H9 (cell line): ENCODE results near the gene DOCK1. TPM values are rescaled to one million over a fixed set of nuclear protein-coding genes. Genes with fewer than 3 reads are reported as not detected.

Source experiments
- DNase-seq: peaks from one replicate; pipeline ENCODE4 v3.0.0-alpha.2; 2017
- H2AFZ ChIP-seq: one replicate; pipeline ENCODE4 v1.6.1; 2013; ENCODE audit warnings: mild to moderate bottlenecking, low read length, control low read depth, moderate library complexity
- H2AK5ac ChIP-seq: 2 replicates; pipeline ENCODE4 v1.6.1; 2013; ENCODE audit warnings: low read length, control low read depth, mixed read lengths; ENCODE audit not compliant: insufficient read length
- H2BK120ac ChIP-seq: one replicate; pipeline ENCODE4 v1.6.1; 2013; ENCODE audit warnings: low read depth, mild to moderate bottlenecking, low read length, control low read depth, inconsistent platforms; ENCODE audit not compliant: poor library complexity, severe bottlenecking
- H2BK12ac ChIP-seq: 2 replicates; pipeline ENCODE4 v1.6.1; 2013; ENCODE audit warnings: low read length, control low read depth, mixed read lengths, low read depth; ENCODE audit not compliant: insufficient read length
- H2BK15ac ChIP-seq: 2 replicates; pipeline ENCODE4 v1.6.1; 2013; ENCODE audit warnings: low read depth, low read length, control low read depth
- H2BK20ac ChIP-seq: one replicate; pipeline ENCODE4 v1.6.1; 2013; ENCODE audit warnings: low read depth, mild to moderate bottlenecking, low read length, control low read depth, inconsistent platforms; ENCODE audit not compliant: poor library complexity, severe bottlenecking
- H2BK5ac ChIP-seq: 2 replicates; pipeline ENCODE4 v1.6.1; 2013; ENCODE audit warnings: low read length, control low read depth, mixed read lengths; ENCODE audit not compliant: insufficient read length
- H3K14ac ChIP-seq: 2 replicates; pipeline ENCODE4 v1.6.1; 2013; ENCODE audit warnings: low read length, control low read depth; ENCODE audit not compliant: insufficient read depth
- H3K18ac ChIP-seq: 2 replicates; pipeline ENCODE4 v1.6.1; 2013; ENCODE audit warnings: low read depth, mild to moderate bottlenecking, mixed read lengths, low read length, control low read depth; ENCODE audit not compliant: insufficient read length
- H3K23ac ChIP-seq: 2 replicates; pipeline ENCODE4 v1.6.1; 2013; ENCODE audit warnings: low read length, control low read depth, mixed read lengths, low read depth; ENCODE audit not compliant: insufficient read length
- H3K23me2 ChIP-seq: 2 replicates; pipeline ENCODE4 v1.6.1; 2013; ENCODE audit warnings: low read depth, mild to moderate bottlenecking, mixed read lengths, low read length, control low read depth; ENCODE audit not compliant: insufficient read length, poor library complexity, severe bottlenecking
- H3K27ac ChIP-seq: 2 replicates; pipeline ENCODE4 v1.5.1; 2013; ENCODE audit warnings: low read length, control low read depth, mixed read lengths, low read depth; ENCODE audit not compliant: insufficient read length
- H3K27me3 ChIP-seq: 2 replicates; pipeline ENCODE4 v1.6.1; 2013; ENCODE audit warnings: low read length, control low read depth, inconsistent platforms; ENCODE audit not compliant: insufficient read depth
- H3K4ac ChIP-seq: 2 replicates; pipeline ENCODE4 v1.6.1; 2013; ENCODE audit warnings: low read depth, mild to moderate bottlenecking, control low read depth, inconsistent platforms, low read length, moderate library complexity
- H3K4me1 ChIP-seq: 2 replicates; pipeline ENCODE4 v1.6.1; 2013; ENCODE audit warnings: low read length, control low read depth, inconsistent platforms; ENCODE audit not compliant: insufficient read depth
- H3K4me2 ChIP-seq: 2 replicates; pipeline ENCODE4 v1.6.1; 2013; ENCODE audit warnings: low read length, control low read depth, mixed read lengths; ENCODE audit not compliant: insufficient read length, insufficient read depth
- H3K56ac ChIP-seq: 2 replicates; pipeline ENCODE4 v1.6.1; 2013; ENCODE audit warnings: low read depth, mild to moderate bottlenecking, mixed read lengths, low read length, control low read depth; ENCODE audit not compliant: insufficient read length
- H3K79me1 ChIP-seq: 2 replicates; pipeline ENCODE4 v1.6.1; 2013; ENCODE audit warnings: low read depth, mild to moderate bottlenecking, moderate library complexity, low read length, control low read depth, inconsistent platforms; ENCODE audit not compliant: insufficient read depth, poor library complexity, severe bottlenecking
- H3K79me2 ChIP-seq: 2 replicates; pipeline ENCODE4 v1.6.1; 2013; ENCODE audit warnings: low read length, control low read depth, inconsistent platforms; ENCODE audit not compliant: insufficient read depth
- H3K9ac ChIP-seq: 2 replicates; pipeline ENCODE4 v1.6.1; 2013; ENCODE audit warnings: low read length, control low read depth, mixed read lengths; ENCODE audit not compliant: insufficient read length; ENCODE audit errors: extremely low read depth
- H3K9me3 ChIP-seq: one replicate; pipeline ENCODE4 v1.6.1; 2013; ENCODE audit warnings: low read depth, low read length, inconsistent platforms; ENCODE audit not compliant: control insufficient read depth
- H3T11ph ChIP-seq: one replicate; pipeline ENCODE4 v1.6.1; 2013; ENCODE audit warnings: mild to moderate bottlenecking, low read length, control low read depth, inconsistent platforms
- H4K20me1 ChIP-seq: one replicate; pipeline ENCODE4 v1.6.1; 2013; ENCODE audit not compliant: control insufficient read depth, insufficient read length, insufficient read depth
- H4K5ac ChIP-seq: 2 replicates; pipeline ENCODE4 v1.6.1; 2013; ENCODE audit warnings: low read depth, mild to moderate bottlenecking, mixed read lengths, low read length, control low read depth; ENCODE audit not compliant: insufficient read length
- H4K8ac ChIP-seq: replicated peaks from 2 replicates; pipeline ENCODE4 v1.6.1; 2013; ENCODE audit warnings: low read length, control low read depth, mixed read lengths, low read depth; ENCODE audit not compliant: insufficient read length
- H4K91ac ChIP-seq: 2 replicates; pipeline ENCODE4 v1.6.1; 2013; ENCODE audit warnings: low read depth, mild to moderate bottlenecking, moderate library complexity, mixed read lengths, low read length, control low read depth; ENCODE audit not compliant: insufficient read length
- H3K27ac Mint-ChIP-seq, 3 experiments: 2 replicates in 2 of 3; 3 replicates in 1 of 3; pipeline ENCODE4 v1.8.0; 2020 to 2021; ENCODE audit warnings: mixed read lengths in 3 of 3, mild to moderate bottlenecking in 1 of 3, moderate library complexity in 1 of 3
- H3K27me3 Mint-ChIP-seq: 2 replicates; pipeline ENCODE4 v1.8.0; 2021; ENCODE audit warnings: low read depth, mild to moderate bottlenecking, moderate library complexity, mixed read lengths
- H3K36me3 Mint-ChIP-seq, 3 experiments: 2 replicates in 2 of 3; 3 replicates in 1 of 3; pipeline ENCODE4 v1.8.0; 2020 to 2021; ENCODE audit warnings: low read depth in 3 of 3, mixed read lengths in 3 of 3; ENCODE audit not compliant: insufficient read depth in 1 of 3
- H3K4me1 Mint-ChIP-seq, 2 experiments: 2 replicates each; pipeline ENCODE4 v1.8.0; 2020; ENCODE audit warnings: mixed read lengths in 2 of 2
- H3K4me3 Mint-ChIP-seq, 2 experiments: 2 replicates in 1 of 2; 3 replicates in 1 of 2; pipeline ENCODE4 v1.8.0; 2020 to 2021; ENCODE audit warnings: mild to moderate bottlenecking in 2 of 2, mixed read lengths in 2 of 2, moderate library complexity in 1 of 2
- H3K9me3 Mint-ChIP-seq, 2 experiments: 2 replicates in 1 of 2; 3 replicates in 1 of 2; pipeline ENCODE4 v1.8.0; 2020; ENCODE audit warnings: mild to moderate bottlenecking in 2 of 2, mixed read lengths in 2 of 2, moderate library complexity in 1 of 2
- WGBS: extraction: QIAGEN DNeasy Blood & Tissue Kit; methylation state at CpG from one replicate; pipeline ENCODE4 v1.1.7; 2013; ENCODE audit warnings: missing lambda C conversion rate, low lambda C conversion rate, mixed read lengths; ENCODE audit not compliant: insufficient read length; ENCODE audit errors: extremely low coverage; 5-methylcytosine and 5-hydroxymethylcytosine counted together
- total RNA-seq: library from RNA; stranded (reverse); gene quantifications from 2 replicates; pipeline ENCODE4 v1.2.1, GENCODE V29; 2021
- TF ChIP-seq, protein P1 (sequence below): fragments of 200-600 bp; sonication (generic); conservative IDR thresholded peaks from 3 replicates; pipeline ENCODE4 v1.8.0; 2021; ENCODE audit warnings: antibody characterized with exemption, mild to moderate bottlenecking

Gene DOCK1
- total RNA-seq, 1 experiment from 2014 or later = 57.0 TPM

DNA sequence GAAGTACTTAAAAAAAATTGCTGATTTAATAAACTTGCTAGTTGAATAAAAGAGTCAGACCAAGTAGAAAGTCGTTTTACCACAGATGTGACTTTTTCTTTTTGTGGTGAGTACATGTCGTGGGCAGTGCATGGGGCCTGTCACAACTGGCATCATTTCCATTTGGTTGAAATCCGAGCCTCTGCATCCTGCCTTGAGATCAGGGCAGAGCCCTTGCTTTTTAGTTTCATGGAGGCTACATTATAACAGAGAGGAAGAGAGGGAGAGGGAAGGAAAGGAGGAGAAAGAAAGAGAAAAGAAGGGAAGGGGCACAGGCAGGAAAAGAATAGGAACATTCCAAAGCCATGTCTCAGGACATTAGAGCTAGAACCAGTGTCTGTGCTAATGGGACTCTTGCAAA lies 311.6 kb downstream of the DOCK1 start:
- Histone ChIP-seq H3K4me2 (no peak overlapping the region), H2AK5ac (no peak overlapping the region)

More for the DNA sequence above, 311.6 kb downstream of the DOCK1 start:
- Histone ChIP-seq H4K8ac (no peak overlapping the region), H2AFZ (no peak overlapping the region), H4K20me1 (no peaks in the 10 kb centered on the region), H3K9ac (no peak overlapping the region), H2BK120ac (no peak overlapping the region), H3K9me3 (no peaks in the 10 kb centered on the region), H3K27ac (peak overlapping the region; percentile 41), H3K4me1 (peaks cover 9% of the 10 kb centered on the region; the same call in 1 of the 2 replicates), H3K18ac (no peak overlapping the region), H3K27me3 (no peaks in the 10 kb centered on the region), H3K79me2 (no peaks in the 10 kb centered on the region), H3K23ac (no peak overlapping the region), H3K23me2 (no peaks in the 10 kb centered on the region), H3K56ac (no peak overlapping the region), H4K5ac (no peak overlapping the region), H2BK20ac (no peak overlapping the region), H2BK5ac (no peak overlapping the region), H3K4ac (no peak overlapping the region), H2BK12ac (no peak overlapping the region), H3K79me1 (no peaks in the 10 kb centered on the region), H4K91ac (no peak overlapping the region), H3T11ph (no peak overlapping the region), H3K14ac (no peak overlapping the region), H2BK15ac (no peak overlapping the region)
- Mint-ChIP-seq H3K9me3 (peaks cover 7 to 14% of the 10 kb centered on the region in 2 experiments), H3K36me3 (peaks cover 8 to 12% (median 9%) of the 10 kb centered on the region in 3 experiments; a peak in 6 of 7 replicates), H3K4me3 (peak overlapping the region in 1 of 2 experiments; percentile 59; a peak in 2 of 5 replicates), H3K27ac (peak overlapping the region; percentile 16 to 91 (median 58); a peak in 4 of 7 replicates), H3K27me3 (no peaks in the 10 kb centered on the region; the same call in 1 of the 2 replicates), H3K4me1 (peaks cover 24% of the 10 kb centered on the region in 2 experiments)
- no CpG with 5 or more reads among the region's 3 CpGs for WGBS
- TF ChIP-seq, protein P1, sequence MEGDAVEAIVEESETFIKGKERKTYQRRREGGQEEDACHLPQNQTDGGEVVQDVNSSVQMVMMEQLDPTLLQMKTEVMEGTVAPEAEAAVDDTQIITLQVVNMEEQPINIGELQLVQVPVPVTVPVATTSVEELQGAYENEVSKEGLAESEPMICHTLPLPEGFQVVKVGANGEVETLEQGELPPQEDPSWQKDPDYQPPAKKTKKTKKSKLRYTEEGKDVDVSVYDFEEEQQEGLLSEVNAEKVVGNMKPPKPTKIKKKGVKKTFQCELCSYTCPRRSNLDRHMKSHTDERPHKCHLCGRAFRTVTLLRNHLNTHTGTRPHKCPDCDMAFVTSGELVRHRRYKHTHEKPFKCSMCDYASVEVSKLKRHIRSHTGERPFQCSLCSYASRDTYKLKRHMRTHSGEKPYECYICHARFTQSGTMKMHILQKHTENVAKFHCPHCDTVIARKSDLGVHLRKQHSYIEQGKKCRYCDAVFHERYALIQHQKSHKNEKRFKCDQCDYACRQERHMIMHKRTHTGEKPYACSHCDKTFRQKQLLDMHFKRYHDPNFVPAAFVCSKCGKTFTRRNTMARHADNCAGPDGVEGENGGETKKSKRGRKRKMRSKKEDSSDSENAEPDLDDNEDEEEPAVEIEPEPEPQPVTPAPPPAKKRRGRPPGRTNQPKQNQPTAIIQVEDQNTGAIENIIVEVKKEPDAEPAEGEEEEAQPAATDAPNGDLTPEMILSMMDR = no peak
- DNase-seq = no peak
